Osteoblast (primary cell): ENCODE data around the gene NME7. TPM values are rescaled to one million over a fixed set of nuclear protein-coding genes. Genes with fewer than 3 reads are reported as not detected.

Experiments used
- DNase-seq: peaks from one replicate; pipeline ENCODE4 v3.0.0; 2011; ENCODE audit warnings: low spot score, mixed read lengths; ENCODE audit not compliant: insufficient read length; ENCODE audit errors: missing footprints
- H2AFZ ChIP-seq: 2 replicates; pipeline ENCODE4 v1.6.0; 2011; ENCODE audit warnings: mild to moderate bottlenecking, low read length
- H3K27ac ChIP-seq: 2 replicates; pipeline ENCODE4 v1.5.1; 2011; ENCODE audit warnings: mild to moderate bottlenecking, low read depth, low read length, moderate library complexity
- H3K27me3 ChIP-seq: 2 replicates; pipeline ENCODE4 v1.6.0; 2012; ENCODE audit warnings: mild to moderate bottlenecking, control low read depth, inconsistent platforms, low read length, moderate library complexity; ENCODE audit not compliant: insufficient read depth
- H3K36me3 ChIP-seq: 2 replicates; pipeline ENCODE4 v1.5.1; 2011; ENCODE audit warnings: mild to moderate bottlenecking, low read length, control low read depth, moderate library complexity; ENCODE audit not compliant: insufficient read depth
- H3K4me1 ChIP-seq: 2 replicates; pipeline ENCODE4 v1.5.1; 2011; ENCODE audit warnings: mild to moderate bottlenecking, low read length, control low read depth, moderate library complexity; ENCODE audit not compliant: insufficient read depth
- H3K4me2 ChIP-seq: 2 replicates; pipeline ENCODE4 v1.6.0; 2011; ENCODE audit warnings: mild to moderate bottlenecking, low read length; ENCODE audit not compliant: insufficient read depth
- H3K4me3 ChIP-seq: fragments of 200-600 bp; sonication (generic); 3 replicates; pipeline ENCODE4 v1.5.1; 2012; ENCODE audit warnings: mild to moderate bottlenecking, low read length, inconsistent platforms; ENCODE audit not compliant: insufficient read depth
- H3K79me2 ChIP-seq: 2 replicates; pipeline ENCODE4 v1.6.0; 2012; ENCODE audit warnings: mild to moderate bottlenecking, low read length, control low read depth, inconsistent platforms; ENCODE audit not compliant: insufficient read depth
- H3K9me3 ChIP-seq: 2 replicates; pipeline ENCODE4 v1.5.1; 2011; ENCODE audit warnings: low read depth, low read length, control low read depth
- H4K20me1 ChIP-seq: 2 replicates; pipeline ENCODE4 v1.6.0; 2012; ENCODE audit warnings: mild to moderate bottlenecking, low read length, control low read depth; ENCODE audit not compliant: insufficient read depth
- CTCF ChIP-seq: IDR thresholded peaks from 2 replicates; pipeline ENCODE4 v1.5.1; 2011; ENCODE audit warnings: mild to moderate bottlenecking, low read depth, low read length, moderate library complexity; ENCODE audit errors: extremely low read depth
- total RNA-seq: library from RNA; depleted of rRNA; stranded (reverse); fragments of >200 nt; gene quantifications from 2 replicates; pipeline ENCODE4 v1.2.3, GENCODE V29; 2012

NME7 gene
- total RNA-seq, 1 donor = 31.5 TPM

- no peaks in the 10 kb centered on the region for H3K9me3 ChIP-seq
- peak overlapping the region; percentile 85 for H3K4me3 ChIP-seq
- H3K79me2 ChIP-seq = peaks cover 38% of the 10 kb centered on the region
- H2AFZ ChIP-seq = peak overlapping the region; percentile 94
- peak overlapping the region; percentile 100 for H3K4me2 ChIP-seq
- peak; percentile 82 for DNase-seq
- peaks cover 50% of the 10 kb centered on the region for H3K4me1 ChIP-seq
- no peak for TF ChIP-seq CTCF
- H3K27me3 ChIP-seq = peaks cover 27% of the 10 kb centered on the region
- peaks cover 7% of the 10 kb centered on the region for H3K36me3 ChIP-seq
- H4K20me1 ChIP-seq = no peaks in the 10 kb centered on the region
- peak overlapping the region; percentile 93 for H3K27ac ChIP-seq
Observed at GRCh38 chr1:169106921-169107602, 260.5 kb downstream of the NME7 start.

- H3K27ac ChIP-seq = peak within 1 kb of the TSS; percentile 93
- H4K20me1 ChIP-seq = no peaks in the 10 kb centered on the region
- peak within 1 kb of the TSS; percentile 85 for H3K4me3 ChIP-seq
- H3K9me3 ChIP-seq = no peaks in the 10 kb centered on the region
- peak within 1 kb of the TSS; percentile 100 for H3K4me2 ChIP-seq
- H2AFZ ChIP-seq = peak within 1 kb of the TSS; percentile 94
- no peaks in the 10 kb centered on the region for H3K36me3 ChIP-seq
- H3K79me2 ChIP-seq = peaks cover 33% of the 10 kb centered on the region
- H3K4me1 ChIP-seq = peaks cover 47% of the 10 kb centered on the region
- H3K27me3 ChIP-seq = peaks cover 27% of the 10 kb centered on the region
- peak; percentile 99 for DNase-seq
- peak; percentile 13 for TF ChIP-seq CTCF
Observed at GRCh38 chr1:169106095-169106920, 261.3 kb downstream of the NME7 start, which contains the start of gene ATP1B1. Gene ATP1B1 (plus strand): TSS chr1:169106690. CDS start chr1:169106830, 140 bp downstream.

- no peak for TF ChIP-seq CTCF
- peak overlapping the region; percentile 85 for H3K4me3 ChIP-seq
- H3K79me2 ChIP-seq = peaks cover 33% of the 10 kb centered on the region
- H3K9me3 ChIP-seq = no peaks in the 10 kb centered on the region
- no peak overlapping the region for H3K27ac ChIP-seq
- H3K27me3 ChIP-seq = peaks cover 29% of the 10 kb centered on the region
- peak; percentile 68 for DNase-seq
- peak overlapping the region; percentile 26 for H2AFZ ChIP-seq
- no peaks in the 10 kb centered on the region for H3K36me3 ChIP-seq
- H4K20me1 ChIP-seq = no peaks in the 10 kb centered on the region
- H3K4me1 ChIP-seq = peaks cover 40% of the 10 kb centered on the region
- H3K4me2 ChIP-seq = peak overlapping the region; percentile 78
Observed at GRCh38 chr1:169105434-169106094, 262.0 kb downstream of the NME7 start.
